Stimulated activated CD8-positive, alpha-beta memory T cell treated with anti-CD3 and anti-CD28 coated beads, Interleukin-2, amount 100 ng/mL, for 48 hours (primary cell): Measurements from ENCODE around the gene IGSF3.
"Not testable (repeated sequence)": the region's sequence is repeated elsewhere in the genome, so short reads cannot be mapped to it uniquely, and the experiment has no call there.

Experiments used
- DNase-seq, 2 donors: peaks; one replicate each; pipeline ENCODE4 v3.0.0-alpha.2; 2020; ENCODE audit warnings: low read depth in 2 of 2

IGSF3 gene

DNA sequence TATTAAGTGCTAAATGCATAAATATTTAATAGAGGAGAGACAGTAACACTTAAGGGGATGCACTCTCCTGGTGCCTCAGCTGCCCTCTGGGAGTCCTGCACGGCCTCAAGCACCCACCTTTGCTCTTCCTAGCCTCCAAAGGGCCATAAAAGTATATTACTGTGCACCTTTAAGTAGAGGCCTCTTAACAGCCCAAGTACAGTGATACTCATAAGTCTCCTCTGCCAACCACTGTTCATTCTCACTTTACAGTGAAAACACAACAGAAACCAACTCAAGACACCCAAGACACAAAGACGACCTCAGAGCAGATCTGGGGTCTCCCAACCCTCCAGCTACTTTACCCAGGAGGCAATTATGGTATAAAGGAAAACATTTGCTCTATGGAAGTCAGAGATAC lies 70.1 kb downstream of the IGSF3 start:
- not testable (repeated sequence) for DNase-seq

DNA sequence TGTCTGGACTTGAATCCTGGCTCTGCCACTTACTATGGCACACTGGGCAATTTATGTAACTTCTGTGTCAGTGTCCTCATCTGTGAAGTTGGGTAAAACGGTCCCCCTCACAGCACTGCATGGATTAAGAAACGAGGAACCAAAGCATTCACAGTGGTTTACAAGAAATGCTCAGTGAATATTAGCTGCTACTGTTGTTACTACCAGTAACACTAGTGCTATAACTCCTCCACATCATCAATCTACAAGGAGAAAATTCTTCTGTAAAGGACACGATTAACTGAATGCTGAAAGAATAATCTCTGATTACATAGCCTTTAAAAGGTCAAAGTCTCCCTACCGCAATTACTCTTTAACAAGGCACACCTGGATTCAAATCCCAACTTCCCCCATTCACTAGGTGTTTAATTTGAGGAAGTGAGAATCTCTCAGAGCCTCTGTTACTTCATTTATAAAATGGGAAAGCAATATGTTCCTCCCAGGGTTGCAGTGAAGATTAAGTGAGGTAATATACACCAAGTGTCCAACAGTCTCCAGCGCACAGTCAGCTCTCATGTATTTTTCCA lies 70.7 kb downstream of the IGSF3 start:
- not testable (repeated sequence) for DNase-seq

DNA sequence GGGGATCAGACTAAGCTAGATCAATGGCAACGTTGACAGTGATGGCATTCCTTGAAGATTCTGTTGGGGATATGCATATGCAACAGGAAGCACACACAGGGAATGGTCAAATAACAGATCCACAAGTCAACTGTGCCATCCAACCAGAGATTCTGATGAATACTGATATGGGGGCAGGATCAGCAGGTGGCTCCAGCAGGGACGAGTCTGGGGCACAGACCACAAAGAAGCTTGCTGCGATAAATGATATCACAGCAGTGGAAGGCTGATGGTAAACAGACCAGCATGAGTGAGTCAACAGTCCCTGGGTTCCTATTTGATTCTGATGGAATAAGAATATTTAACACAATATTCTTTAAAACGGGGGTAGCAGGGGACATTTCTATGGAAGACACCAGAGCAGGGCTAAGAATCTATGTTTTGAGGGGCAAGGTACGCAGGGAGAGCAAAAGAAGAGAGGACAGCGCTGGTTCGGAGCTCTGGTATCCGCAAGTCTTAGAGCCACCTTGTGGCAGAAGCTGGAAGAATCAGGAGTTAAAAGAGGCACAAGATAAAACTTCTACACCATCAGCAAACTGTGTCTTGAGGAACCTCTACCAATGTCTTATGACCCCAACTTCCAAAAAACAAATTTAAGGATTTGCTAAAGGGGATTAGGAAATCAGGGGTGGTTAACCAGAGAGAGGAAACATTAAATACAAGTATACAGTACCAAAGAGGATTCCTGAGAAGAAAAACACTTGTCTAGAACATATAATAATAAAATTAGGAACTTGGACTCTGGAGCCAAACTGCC lies 71.4 kb downstream of the IGSF3 start:
- DNase-seq = peak in 1 of 2 donors; percentile 9

DNA sequence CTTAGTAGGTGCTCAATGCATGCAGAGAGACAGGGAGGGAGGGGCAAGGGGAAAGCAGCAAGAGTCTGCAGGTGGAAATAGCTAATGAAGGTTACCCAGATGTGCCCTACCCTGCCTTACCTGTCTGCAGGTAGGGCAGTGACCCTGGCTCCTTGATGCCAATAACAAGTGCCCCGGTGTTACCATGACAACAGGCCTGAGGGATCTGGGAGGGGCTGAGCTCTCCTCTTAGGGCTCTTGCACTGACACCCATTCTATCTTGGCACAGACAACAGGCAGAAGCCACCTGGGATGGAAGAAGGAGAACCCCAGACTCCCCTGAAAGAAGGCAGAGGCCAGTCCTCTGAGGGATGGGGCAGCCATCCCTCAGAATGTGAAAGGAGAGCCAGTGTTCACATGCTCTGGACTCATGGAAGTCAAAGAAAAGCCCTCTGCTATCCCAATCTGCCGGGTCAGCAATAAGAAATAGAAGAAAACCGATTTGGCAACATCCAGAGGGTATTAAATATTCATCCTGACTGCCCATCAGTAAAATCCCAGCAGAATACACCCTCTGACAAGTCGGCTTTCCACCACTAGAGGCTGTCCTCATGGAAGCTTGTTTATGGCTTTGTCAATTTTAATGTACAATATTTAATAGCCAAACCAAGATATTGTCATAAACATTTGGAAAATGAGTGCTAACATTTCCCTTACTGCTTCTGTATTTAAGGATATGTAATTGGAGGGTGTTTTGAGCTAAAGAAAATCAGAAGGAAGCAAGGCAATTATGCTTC lies 72.3 kb downstream of the IGSF3 start:
- DNase-seq = not testable (repeated sequence)

DNA sequence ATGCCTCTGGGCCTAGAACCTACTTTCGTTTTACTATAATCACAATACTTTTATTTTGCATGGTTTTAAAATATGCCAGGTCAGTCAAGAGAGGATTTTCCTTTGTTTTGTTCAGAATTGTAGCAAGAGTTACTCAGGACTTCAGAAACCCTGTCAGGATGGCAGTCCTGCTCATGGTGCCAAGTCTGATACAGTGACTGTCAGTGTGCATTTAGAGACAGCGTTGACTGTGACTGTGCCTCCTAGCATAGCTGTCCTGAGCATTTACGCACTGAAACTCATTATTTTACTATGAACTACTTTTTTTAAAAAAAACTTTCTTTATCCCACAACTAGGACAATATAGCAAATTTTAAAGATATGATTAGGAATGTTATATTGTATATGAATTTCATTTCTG lies 73.6 kb downstream of the IGSF3 start:
- DNase-seq = not testable (repeated sequence)

DNA sequence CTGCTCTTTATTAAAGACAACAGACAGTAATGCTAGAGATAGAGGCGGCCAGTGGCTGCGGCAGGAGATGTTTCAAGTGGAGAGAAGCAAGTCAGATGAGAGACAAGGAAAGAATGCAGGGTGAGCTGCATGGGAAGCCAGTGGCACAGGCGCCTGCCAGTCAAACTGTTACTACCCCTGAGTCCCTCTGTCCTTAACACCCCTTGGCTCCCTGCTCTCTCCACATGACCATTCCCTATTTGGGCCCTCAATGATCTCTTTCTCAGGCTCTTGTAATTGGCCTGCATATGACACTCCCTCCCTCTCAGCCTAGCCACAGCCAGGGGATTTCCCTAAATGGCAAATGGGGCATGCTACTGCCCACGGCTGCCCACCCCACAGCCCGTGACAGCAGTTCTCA lies 74.1 kb downstream of the IGSF3 start:
- DNase-seq = not testable (repeated sequence)

DNA sequence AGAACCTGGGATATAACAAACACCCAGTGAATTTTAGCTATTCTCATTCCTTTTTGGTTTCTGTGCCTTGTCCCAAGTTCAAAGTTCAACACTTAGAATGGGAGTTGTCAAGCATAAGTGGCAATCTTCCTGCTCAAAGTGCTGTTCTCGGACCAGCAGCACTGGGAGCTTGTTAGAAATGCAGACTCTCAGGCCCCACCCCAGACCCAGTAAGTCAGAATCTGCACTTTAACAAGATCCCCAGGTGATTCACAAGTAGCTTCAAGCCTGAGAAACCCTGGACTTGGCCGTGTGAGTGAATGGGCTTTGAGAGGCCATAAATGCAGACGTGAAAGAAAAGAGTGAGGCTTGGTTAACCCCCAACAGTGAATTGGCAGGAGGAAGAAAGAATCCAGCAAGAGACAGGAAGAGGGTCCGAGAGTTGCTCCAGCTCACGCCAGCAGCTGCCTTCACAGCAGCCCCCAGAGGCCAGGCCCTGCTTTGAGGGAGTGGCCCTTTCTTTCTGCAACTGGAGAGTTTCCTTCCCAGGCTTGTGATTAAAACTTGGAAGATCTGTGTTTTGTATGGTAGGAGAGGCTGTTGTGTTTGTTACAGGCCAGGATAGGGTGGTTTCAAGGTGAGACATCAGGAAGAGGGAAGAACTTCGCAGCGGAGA lies 75.5 kb downstream of the IGSF3 start:
- not testable (repeated sequence) for DNase-seq

DNA sequence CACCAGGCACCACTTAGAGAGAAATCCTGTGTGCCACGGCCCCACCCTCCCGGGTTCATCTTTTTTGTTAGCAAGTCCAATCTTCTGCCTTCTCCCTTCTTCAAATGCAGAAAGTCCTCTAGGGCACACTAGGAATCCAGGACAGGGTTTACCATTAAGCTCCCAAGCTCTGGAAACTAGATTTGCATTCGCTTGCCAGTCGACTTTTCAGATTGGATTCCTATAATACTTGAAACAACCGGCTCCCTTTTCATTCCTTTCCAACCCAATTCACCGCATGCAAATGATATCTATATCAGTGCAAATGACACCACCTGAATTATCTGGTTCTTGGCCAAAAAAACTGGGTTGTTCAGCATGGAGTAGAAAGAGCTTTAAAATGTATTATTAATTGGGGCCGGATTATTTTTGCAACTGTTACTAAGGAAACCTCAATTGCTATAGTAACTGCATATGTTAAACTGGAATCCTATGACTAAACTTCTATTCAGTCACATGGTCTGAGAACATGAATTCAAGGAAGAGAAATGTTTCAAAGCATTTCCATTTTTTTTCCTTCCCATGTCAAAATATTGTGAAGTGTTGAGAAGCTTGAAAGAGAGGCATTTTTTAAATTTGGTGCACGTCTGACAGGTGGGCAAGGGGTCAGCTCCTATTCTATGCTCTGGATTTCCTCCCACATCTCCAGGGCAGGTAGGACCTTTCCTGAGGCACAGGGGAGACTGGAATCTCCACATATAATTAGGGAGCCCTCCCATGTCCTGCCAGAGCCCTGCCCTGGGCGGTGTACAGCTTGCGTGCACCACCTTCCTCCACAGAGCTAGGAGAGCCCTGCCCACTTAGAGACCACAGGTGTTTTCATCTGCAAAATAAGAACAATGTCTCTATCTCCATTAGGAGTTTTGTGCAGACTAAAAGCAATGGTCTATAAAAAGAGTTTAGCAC lies 76.3 kb downstream of the IGSF3 start:
- DNase-seq = not testable (repeated sequence)

DNA sequence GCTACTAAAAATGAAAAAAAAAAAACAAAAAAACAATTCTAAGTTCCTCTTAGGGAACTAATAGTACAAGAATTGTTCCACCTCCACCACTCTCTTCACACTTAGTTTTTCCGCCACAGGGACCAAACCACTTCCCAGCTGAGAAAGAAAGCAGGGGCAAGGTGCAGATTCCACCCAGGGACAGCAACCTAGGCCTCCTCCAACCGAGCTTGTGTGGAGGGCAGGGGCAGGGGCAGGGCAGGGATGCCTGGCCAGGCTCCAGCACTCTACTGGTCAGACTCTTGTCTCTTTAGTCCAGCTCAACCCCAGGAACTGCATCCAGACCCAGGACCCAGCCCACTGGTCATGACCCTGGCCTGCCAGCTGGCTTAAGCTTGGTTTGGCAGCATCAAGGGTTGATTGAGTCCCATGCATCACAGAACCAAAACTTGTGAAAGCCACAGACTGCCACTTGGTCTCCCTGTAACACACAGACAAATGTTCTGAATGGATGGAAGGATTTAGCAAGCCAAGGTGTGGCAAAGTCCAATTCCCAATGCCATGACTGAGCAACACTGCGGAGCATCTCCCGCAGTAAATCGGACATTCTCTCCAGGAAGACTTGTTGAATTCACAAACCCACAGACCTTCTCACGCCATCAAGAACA lies 77.1 kb downstream of the IGSF3 start:
- not testable (repeated sequence) for DNase-seq

DNA sequence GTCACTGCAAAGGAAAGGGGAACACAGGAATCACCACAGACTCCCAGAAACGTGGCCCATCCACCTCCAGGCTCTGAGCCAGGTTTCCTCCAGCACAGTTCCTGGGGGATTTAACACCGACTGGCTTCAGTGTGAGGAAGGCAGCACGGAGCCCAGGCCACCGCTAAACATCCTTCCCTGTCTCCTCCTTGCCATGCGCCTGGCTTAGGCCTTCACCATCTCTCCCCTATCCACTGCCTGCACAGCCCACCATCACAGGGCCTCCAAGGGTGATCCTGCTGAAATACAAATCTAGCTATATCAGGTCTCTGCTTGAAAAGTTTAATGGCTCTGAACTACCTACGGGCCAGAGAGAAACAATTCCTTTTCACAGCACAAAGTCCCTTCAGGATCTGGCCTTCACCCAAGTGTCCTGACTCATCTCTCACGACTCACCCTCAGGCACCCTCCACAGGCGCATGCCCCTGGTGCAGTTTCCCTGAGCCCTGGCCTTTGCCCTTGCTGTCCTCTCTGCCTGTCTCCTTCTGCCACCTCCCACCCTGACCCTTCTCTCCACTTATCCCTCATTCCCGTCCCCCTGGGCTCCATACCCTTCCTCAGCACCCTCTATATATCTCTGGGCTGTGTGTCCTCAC lies 78.3 kb downstream of the IGSF3 start:
- not testable (repeated sequence) for DNase-seq

DNA sequence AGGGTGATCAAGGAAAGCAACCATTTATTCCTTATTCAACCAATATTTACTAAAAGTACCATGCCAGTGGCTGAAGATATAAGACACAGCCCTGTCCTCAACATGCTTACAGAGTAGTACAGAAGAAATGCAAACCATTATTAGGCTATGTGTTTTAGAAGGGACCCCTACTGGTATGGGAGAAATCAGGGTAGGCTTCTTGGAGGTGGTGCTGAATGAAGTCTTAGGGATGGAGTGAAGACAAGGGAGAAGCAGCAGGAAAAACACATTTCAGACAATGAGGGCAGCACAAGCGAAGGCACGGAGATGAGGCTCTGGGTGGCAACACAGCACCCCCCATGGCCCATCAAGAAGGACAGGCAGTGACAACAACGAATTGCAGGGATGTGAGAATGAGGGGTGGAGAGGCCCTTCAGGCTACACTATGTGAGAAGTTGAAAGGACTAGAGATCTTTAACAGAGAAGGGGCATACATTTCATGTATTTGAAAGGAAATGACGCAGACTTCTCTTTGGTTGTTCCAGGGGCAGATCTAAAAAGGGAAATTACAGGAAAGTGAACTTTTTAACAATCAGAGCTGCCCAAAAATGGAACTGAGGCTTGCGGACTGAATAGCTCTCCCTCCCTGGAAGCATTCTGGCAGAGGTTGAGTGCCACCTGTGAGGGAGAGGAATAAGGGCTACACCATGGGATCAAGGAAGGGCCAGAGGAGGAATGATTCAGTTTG lies 79.9 kb downstream of the IGSF3 start:
- DNase-seq = no peak

DNA sequence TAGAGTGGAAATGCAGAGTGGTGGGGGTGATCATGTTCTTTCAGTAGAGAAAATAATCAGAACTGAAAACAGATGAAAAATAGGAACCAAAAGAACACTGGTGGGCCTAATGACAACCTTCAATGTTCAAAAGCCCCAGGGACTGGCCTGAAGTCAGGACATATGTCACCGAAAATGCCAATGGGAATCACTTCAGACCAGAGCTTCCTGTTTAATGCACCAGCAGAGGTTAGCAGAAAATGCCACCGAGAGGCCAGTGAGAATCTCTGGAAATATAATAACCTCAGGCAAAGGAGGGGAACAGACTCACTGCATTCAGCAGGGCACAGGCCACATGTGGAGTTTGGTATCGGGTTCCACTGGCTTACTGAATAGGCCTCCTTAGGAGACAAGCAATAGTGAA lies 80.8 kb downstream of the IGSF3 start:
- DNase-seq = no peak

DNA sequence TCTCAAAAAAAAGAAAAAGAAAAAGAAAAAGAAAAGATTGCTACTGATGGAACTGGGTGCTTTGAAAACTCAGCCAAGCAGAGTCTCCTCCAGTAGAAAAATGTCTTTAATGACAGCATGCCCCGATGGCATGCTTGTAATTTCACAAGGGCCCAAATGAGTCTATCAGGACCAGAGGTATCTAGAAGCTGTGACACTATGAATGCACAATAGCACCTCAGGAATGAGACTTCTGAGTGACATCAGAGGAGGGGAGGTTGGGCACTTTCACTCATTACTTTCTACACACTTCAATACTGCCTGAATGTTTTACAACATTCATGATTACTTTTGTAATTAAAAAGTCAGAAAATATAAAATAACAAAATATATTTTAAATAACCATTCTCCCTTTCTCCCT lies 81.6 kb downstream of the IGSF3 start:
- no peak for DNase-seq

DNA sequence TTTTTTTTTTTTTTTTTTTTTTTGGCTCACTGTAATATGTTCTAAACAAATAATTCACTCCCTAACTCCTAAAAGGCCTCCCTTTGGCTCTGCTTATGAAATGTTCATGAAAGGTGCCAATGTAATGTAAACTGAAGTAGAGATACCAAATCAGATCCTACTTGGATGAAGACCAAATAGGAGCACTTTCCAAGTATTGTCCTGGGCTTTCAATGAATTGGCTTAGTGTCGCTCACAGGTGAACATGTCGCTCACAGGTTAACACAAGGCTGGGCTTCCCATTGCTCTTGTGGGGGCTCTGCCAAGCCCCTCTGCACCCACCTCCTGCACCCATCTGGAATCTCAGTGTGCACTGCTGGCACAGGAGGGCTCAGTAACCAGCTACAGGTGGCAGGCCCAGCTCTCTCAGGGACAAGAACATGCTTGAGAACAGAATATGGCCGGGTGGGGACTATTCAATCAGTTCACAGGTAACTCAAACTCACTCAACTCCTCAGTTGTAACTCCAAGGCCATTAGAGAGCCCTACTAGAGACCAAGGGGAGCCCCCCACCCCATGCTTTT lies 86.1 kb downstream of the IGSF3 start:
- no peak for DNase-seq

DNA sequence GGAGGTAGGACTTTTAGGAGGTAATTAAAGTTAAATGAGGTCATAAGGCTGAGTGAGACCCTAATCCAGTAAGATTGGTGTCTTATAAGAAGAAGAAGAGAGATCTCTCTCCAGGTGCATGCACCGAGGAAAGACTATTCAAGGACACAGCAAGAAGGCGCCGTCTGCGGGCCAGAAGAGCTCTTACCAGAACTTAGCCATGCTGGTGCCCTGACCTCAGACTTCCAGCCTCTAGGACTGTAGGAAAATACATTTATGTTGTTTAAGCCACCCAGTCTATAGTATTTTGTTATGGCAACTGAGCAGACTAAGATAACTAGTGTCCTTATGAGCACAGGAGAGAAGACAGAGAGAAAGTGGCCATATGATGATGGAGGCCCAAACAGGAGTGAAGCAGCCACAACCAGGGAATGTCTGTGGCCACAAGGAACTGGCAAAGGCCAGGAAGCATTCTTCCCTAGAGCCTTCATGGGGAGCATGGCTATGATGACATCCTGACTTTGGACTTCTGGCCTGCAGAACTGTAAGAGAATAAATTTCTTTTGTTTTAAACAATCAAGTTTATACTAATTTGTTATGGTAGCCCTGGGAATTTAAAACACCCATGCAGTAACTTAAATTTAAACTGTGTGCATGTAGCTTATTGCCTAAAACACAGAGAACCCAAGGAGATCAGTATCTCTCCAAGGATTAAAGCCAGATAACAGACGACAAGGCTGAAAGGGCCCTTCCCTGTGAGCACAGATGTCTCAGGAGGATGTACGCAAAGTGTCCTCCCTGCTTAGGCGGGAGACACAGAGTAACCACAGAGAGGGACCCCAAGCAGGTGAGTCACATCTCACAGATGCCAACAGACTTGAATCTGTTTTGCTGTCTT lies 86.8 kb downstream of the IGSF3 start:
- DNase-seq = no peak

DNA sequence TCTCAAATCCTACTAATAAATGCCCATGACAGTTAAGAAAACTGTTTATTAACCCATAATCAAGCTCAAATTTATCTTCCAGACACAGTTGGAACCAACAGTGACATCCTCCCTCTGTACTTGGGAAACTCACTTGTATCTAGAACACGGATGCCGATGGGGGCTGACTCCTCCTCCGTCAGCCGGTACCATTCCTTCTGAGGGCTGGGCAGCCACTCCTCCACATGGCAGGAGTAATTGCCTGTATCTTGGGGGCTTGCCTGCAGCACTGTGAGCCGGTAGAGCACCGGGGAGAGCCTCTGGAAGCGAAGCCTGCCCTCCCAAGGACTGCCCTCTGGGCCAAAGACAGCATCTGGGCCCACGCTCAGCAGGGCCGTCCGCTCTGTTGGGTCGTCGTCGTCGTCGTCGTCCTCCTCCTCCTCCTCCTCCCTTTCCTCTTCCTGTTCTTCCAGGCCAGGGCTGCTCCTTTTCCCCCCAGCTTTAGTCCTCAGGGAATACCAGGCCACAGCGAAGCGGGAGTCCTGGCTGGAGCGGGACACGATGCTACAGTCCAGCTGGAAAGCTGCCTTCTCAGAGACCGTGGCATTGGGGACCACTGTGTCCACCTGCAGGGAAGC lies 88.2 kb downstream of the IGSF3 start:
- no peak for DNase-seq

DNA sequence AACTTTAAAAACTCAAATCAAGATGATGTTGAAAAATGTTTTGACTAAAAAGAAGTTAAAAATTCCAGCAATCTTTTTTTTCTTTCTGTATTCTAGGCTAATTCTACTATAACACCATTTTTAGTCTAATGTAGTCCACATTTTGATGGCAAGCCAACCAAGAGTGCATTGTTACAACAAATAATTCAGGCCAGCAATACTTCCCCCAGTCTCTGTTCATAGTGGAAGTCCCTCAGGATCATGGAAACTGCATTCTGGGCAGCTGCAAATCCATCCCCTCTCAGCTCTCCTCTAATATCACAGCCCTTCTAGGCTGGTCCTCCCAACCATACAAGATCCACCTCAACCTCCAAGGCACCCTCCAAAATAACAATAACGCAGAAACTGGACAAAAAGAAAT lies 89.0 kb downstream of the IGSF3 start:
- DNase-seq = no peak
